Heart right ventricle (tissue), 16 donors: Measurements from ENCODE around the gene PDE11A. TPM values are rescaled to one million over a fixed set of nuclear protein-coding genes. Genes with fewer than 3 reads are reported as not detected.
A peak's percentile ranks its signal among the peaks of the same experiment; 100 is the strongest.

Experiments used
- ATAC-seq, 8 donors: fragments of 200-7000 bp; cut with Tn5 transposase; one replicate each; pipeline ENCODE4 v1.9.1; 2020; ENCODE audit warnings: mild to moderate bottlenecking in 8 of 8, moderate library complexity in 8 of 8, moderate number of reproducible peaks in 1 of 8
- DNase-seq, 2 donors: peaks; one replicate each; pipeline ENCODE4 v3.0.0-alpha.2; 2020
- H3K27ac ChIP-seq, 10 donors: fragments of 200-600 bp; sonication (generic) in 2 of 10; one replicate each; pipeline versions ENCODE4 v1.5.0 to v1.8.0; 2020 to 2022; ENCODE audit warnings: mild to moderate bottlenecking in 3 of 10
- H3K27me3 ChIP-seq, 7 donors: fragments of 200-600 bp; one replicate each; pipeline ENCODE4 v1.8.0; 2021 to 2022; ENCODE audit warnings: mild to moderate bottlenecking in 2 of 7
- H3K36me3 ChIP-seq, 9 donors: fragments of 200-600 bp; sonication (generic) in 1 of 9; one replicate each; pipeline versions ENCODE4 v1.5.0 to v1.8.0; 2020 to 2022; ENCODE audit warnings: mild to moderate bottlenecking in 2 of 9
- H3K4me1 ChIP-seq, 9 donors: fragments of 200-600 bp; sonication (generic) in 1 of 9; one replicate each; pipeline versions ENCODE4 v1.5.0 to v1.8.0; 2020 to 2022; ENCODE audit warnings: mild to moderate bottlenecking in 4 of 9
- H3K4me3 ChIP-seq, 10 donors: fragments of 200-600 bp; sonication (generic) in 2 of 10; one replicate each; pipeline versions ENCODE4 v1.5.0 to v1.8.0; 2020 to 2022; ENCODE audit warnings: mild to moderate bottlenecking in 7 of 10, moderate library complexity in 2 of 10
- H3K9me3 ChIP-seq, 11 donors: fragments of 200-600 bp in 10 of 11; sonication (generic) in 2 of 11; one replicate each; pipeline versions ENCODE4 v1.5.0 to v1.8.0; 2013 to 2022; ENCODE audit warnings: mild to moderate bottlenecking in 2 of 11, control low read depth in 1 of 11, moderate library complexity in 1 of 11
- CTCF ChIP-seq, 9 donors: fragments of 200-600 bp; sonication (generic) in 2 of 9; IDR thresholded peaks; one replicate each; pipeline versions ENCODE4 v1.5.0 to v1.8.0; 2021 to 2022; ENCODE audit warnings: antibody characterized with exemption in 9 of 9, mild to moderate bottlenecking in 5 of 9, moderate library complexity in 1 of 9
- WGBS, 2 donors: extraction: QIAGEN DNeasy Blood & Tissue Kit; methylation state at CpG; one replicate each; pipeline ENCODE4 v1.1.7; 2013; ENCODE audit warnings: inconsistent platforms in 1 of 2; 5-methylcytosine and 5-hydroxymethylcytosine counted together
- intact Hi-C, 10 donors: fragments of 100-400 bp; cut with DNase I; formaldehyde crosslinking; loops; one replicate each; pipeline versions ENCODE4 v1.11.1 to v1.14.2; 2022
- polyA plus RNA-seq, 2 donors: library from polyadenylated mRNA; stranded (reverse); fragments of 200-250 nt; gene quantifications; one replicate each; pipeline ENCODE4 v1.2.3, GENCODE V29; 2013
- total RNA-seq, 10 donors: library from RNA; stranded (reverse); fragmentation: NEBNext Ultra II Directional in 3 of 10; extraction: Animal tissue kit (Norgen Biotek cat#: 25700) in 3 of 10; gene quantifications; one replicate each; pipeline versions ENCODE4 v1.2.1 to v1.2.4, GENCODE V29; 2021 to 2023
- donor health status: Arrhythmogenic right ventricular cardiomyopathy.
- donor health status: ischemic (EF 13 %, LVEDD 7.1; RV severe dilation, severe dysfunction).
- donor health status: healthy with polysubstance abuse.
- donor health status: DM: no; HTN: yes; CAD: no.
- donor health status: DM: no; HTN: no; CAD: no.
- donor health status: ischemic (EF 25% LVEDD 6.9; RV normal size, moderate dysfunction).
- donor health status: ischemic (EF 25% LVEDD 5.7; RV mildly dilated, moderate dysfunction).
- donor health status: healthy.
- donor health status: DM: yes; HTN: yes; CAD: no.
- donor health status: Ischemic cardiomyopathy.
- donor health status: ischemic (EF 35%, LVEDD 5.7; RV mildly dilated, moderate dysfunction).
- donor health status: nonischemic (EF 11% LVEDD 7.7; RV severe dilation, severe dysfunction).
- donor health status: DM: yes; HTN: yes; CAD: no.
- donor health status: PGD.
- donor health status: ischemic (EF 29% LVEDD 5.4; RV normal size, mild dysfunction).
- donor health status: nonischemic (EF 23%, LVEDD 6.1; RV moderate dilation, normal function).

The PDE11A gene
- total and polyA plus RNA-seq, 12 donors = 0.12 to 6.4 (median 1.1) TPM

- H3K4me1 ChIP-seq = no peaks in the 10 kb centered on the region
- TF ChIP-seq CTCF (IDR thresholded peaks at IDR 0.05) = no peak
- H3K36me3 ChIP-seq = no peaks in the 10 kb centered on the region
- ATAC-seq (no peak), DNase-seq (no peak)
- no peak overlapping the region for H3K27ac ChIP-seq
- intact Hi-C loops = no loop called here
- H3K9me3 ChIP-seq = peaks cover 0 to 10% (median 0%) of the 10 kb centered on the region in 11 donors
- no peak overlapping the region for H3K4me3 ChIP-seq
- H3K27me3 ChIP-seq = no peaks in the 10 kb centered on the region
Measured at GRCh38 chr2:177810906-177811305, 261.7 kb downstream of the PDE11A start.

DNA sequence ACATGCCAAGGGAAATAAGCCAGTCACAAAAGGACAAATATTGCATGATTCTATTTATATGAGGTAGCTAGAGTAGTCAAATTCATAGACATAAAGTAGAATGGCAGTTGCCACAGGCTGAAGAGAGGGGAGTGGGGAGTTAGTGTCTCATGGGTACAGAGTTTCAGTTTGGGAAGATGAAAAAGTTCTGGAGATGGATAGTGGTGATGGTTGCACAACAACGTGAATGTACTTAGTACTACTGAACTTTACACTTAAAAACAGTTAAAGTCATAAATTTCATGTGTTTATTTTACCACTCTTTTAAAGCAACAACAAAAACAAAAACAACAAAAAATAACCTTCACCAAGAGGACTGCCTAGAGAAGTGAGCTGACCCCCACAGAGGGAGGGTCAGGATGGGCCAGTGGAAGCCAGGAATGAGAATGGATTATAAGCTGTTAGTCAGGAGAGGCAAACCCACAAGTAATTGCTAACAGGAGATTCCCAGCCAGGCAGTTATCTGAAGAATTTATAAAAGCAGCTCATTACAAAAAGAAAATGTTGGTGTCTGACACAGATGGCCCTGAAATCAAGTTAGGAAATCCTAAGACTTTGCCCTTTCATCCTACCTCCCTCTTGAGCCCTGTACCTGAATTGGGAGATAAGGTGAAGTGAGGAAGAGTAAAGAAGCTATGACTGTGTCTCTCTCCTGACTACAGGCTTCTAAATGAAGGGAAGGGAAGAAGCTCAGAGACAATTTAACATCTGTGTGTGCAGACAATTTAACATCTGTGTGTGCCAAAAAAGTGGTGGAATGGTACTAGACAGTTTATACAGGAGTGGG, 263.4 kb downstream of the PDE11A start:
- no peak for TF ChIP-seq CTCF (IDR thresholded peaks at IDR 0.05)
- Histone ChIP-seq H3K36me3 (no peaks in the 10 kb centered on the region), H3K27ac (no peak overlapping the region), H3K4me1 (no peaks in the 10 kb centered on the region), H3K9me3 (peaks cover 0 to 10% (median 0%) of the 10 kb centered on the region in 11 donors), H3K27me3 (no peaks in the 10 kb centered on the region), H3K4me3 (no peak overlapping the region)
- 83 to 88% methylated on average over 1 of the region's 1 CpG for WGBS, 2 donors
- ATAC-seq = no peak
- no peak for DNase-seq
- intact Hi-C loops = loop anchor here in 1 of 10 donors (10.0 kb wide), 1 partner anchor 256 kb away; no protein-coding TSS in a partner anchor

DNA sequence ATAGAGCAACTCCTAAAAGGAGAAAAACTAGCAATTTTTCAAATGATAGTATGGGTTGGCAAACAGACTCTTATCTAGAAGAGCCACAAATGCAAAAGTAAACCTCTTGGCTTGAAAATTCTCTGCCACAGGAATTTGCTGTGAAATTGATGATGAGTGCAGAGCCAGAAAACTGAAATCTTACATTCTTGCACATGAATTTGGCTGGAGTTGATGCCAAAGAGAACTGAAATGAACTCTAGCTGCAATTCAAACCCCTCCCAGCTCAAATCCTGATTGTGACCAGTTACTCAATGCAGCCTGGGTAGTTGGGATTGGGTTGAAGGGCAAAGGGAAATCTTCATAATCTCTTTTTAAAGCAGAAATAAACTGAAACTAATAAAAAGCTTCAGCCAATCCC, 266.6 kb downstream of the PDE11A start:
- Histone ChIP-seq H3K27ac (no peak overlapping the region), H3K36me3 (no peaks in the 10 kb centered on the region), H3K4me3 (no peak overlapping the region), H3K27me3 (no peaks in the 10 kb centered on the region), H3K9me3 (peaks cover 0 to 10% (median 0%) of the 10 kb centered on the region in 11 donors), H3K4me1 (no peaks in the 10 kb centered on the region)
- ATAC-seq (no peak), DNase-seq (no peak)
- intact Hi-C loops = loop anchor here in 1 of 10 donors (10.0 kb wide), 1 partner anchor 259 kb away; no protein-coding TSS in a partner anchor
- TF ChIP-seq CTCF (IDR thresholded peaks at IDR 0.05) = no peak

DNA sequence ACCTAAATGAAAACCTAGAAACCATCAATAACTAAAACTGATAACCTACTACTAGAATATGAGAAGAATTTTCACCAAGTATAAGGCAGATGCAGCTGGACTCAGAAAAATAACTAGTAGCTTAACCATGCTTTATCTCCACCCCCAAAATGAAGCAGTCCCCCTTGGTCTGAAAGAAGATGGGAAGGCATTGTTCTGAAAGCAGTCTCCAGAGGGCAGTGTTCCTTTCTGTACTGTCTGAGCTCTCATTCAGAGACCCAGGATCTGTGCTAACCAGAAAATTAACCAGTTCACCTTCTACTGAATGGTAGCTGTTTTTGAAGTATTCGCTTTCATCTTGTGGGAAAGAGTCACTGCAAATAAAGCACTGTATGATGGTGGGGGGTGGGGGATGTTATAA, 273.0 kb downstream of the PDE11A start:
- TF ChIP-seq CTCF (IDR thresholded peaks at IDR 0.05) = peak in 8 of 9 donors; percentile 9 to 62 (median 28)
- no peak overlapping the region for H3K4me3 ChIP-seq
- 28 to 36% methylated on average over 1 of the region's 1 CpG for WGBS, 2 donors
- H3K4me1 ChIP-seq = peaks cover 0 to 24% (median 7%) of the 10 kb centered on the region in 9 donors
- ATAC-seq (peak in 4 of 8 donors; percentile 61 to 66 (median 64)), DNase-seq (peak in 1 of 2 donors; percentile 6)
- H3K36me3 ChIP-seq = no peaks in the 10 kb centered on the region
- H3K27me3 ChIP-seq = peaks cover 0 to 8% (median 0%) of the 10 kb centered on the region in 7 donors
- H3K9me3 ChIP-seq = no peaks in the 10 kb centered on the region
- intact Hi-C loops = loop anchor here in 2 of 10 donors (5.0 to 10.0 kb wide), 3 partner anchors 83 to 273 kb away; partner anchors contain the start of gene PDE11A (in 2 of the 2)
- no peak overlapping the region for H3K27ac ChIP-seq
